G401 (cell line): Measurements from ENCODE around the gene SMIM8. TPM values are rescaled to one million over a fixed set of nuclear protein-coding genes. Genes with fewer than 3 reads are reported as not detected.

Source experiments
- DNase-seq: peaks from one replicate; pipeline ENCODE4 v3.0.0-alpha.2; 2015; ENCODE audit warnings: low spot score
- in situ Hi-C: cut with HindIII; loops from 2 replicates; pipeline ENCODE4 v1.10.0; 2016; ENCODE audit warnings: low sequenced_read_pairs, mixed read lengths
- total RNA-seq: library from RNA; depleted of rRNA; stranded (reverse); fragments of >200 nt; shearing (Covaris generic); gene quantifications from 2 replicates; pipeline ENCODE4 v1.2.3, GENCODE V29; 2014

SMIM8 gene
- total RNA-seq, 1 experiment from 2014 or later, result 9.0 TPM

DNA sequence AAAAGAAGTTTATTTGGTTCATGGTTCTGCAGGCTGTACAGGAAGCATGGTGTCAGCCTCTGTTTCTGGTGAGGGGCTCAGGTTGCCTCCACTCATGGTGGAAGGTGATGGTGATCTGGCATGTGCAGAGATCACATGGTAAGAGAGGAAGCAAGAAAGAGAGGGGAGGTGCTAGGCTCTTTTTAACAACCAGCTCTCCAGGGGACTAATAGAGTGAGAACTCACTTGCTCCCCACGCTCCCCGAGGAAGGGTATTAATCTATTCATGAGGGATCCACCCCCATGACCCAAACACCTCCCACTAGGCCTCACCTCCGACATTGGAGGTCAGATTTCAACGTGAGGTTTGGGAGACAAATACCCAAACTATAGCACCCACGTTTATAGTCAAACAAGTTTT, 10.6 kb downstream of the SMIM8 start:
- in situ Hi-C loops, result no loop called here
- DNase-seq, result no peak

DNA sequence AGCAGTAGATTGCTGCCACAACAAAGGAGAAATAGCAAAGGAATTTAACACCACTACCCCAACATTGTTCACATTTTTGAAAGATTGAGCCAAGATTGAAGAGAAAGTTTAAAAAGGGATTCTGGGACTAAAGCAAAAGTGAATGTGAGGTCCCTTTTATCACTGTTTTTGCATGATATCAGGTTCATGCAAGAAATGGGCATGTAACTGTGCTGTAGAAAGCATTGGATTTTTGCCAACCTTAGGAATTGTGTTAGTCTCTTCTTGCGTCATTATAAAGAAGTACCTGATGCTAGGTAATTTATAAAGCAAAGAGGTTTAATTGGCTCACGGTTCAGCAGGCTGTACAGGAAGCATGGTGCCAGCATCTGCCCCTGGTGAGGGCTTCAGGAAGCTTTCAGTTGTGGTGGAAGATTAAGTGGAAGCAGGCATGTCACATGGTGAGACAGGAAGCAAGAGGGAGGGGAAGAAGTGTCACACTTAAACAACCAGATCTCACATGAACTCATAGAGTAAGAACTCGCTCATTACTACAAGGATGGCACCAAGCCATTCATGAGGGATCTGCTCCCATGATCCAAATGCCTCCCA, 11.3 kb downstream of the SMIM8 start:
- no peak for DNase-seq
- in situ Hi-C loops, result no loop called here

DNA sequence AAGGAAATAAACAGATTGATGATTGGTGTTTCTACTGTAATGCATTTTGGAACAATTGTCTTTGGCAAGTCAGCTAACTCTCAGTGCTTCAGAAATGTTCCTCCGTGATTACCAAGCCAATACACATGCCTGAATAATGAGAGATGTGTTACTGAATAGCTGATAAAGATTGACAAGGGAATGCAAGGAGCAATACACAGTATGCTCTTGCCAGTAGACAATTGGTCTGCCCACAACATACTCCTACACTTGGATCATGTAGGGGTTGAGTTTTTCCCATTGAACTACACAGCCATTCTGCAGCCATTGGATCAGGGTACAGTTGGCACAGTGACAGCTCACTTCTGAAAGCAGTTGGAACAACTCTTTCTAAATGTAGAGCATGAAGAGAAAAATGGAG, 12.3 kb downstream of the SMIM8 start:
- no peak for DNase-seq
- in situ Hi-C loops, result no loop called here

DNA sequence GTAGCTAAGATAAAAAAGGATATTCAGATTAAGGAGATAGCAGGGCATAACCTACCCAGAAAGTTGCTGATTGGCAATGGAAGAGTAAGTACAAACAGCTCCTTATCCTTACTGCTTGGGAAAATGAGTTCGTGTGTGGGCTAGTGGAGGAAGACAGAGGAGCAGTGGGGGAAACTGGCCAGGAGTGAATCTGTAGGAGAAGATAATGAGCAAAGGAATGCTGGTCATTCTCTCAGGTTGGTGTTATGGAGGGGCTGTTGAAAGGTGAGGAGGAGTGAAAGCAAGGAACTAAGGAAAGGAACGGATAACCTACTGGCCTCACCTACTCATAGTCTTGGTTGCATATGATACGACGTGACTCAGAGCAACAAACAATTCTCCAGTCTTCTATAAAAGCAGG, 14.0 kb downstream of the SMIM8 start:
- in situ Hi-C loops, result no loop called here
- no peak for DNase-seq

DNA sequence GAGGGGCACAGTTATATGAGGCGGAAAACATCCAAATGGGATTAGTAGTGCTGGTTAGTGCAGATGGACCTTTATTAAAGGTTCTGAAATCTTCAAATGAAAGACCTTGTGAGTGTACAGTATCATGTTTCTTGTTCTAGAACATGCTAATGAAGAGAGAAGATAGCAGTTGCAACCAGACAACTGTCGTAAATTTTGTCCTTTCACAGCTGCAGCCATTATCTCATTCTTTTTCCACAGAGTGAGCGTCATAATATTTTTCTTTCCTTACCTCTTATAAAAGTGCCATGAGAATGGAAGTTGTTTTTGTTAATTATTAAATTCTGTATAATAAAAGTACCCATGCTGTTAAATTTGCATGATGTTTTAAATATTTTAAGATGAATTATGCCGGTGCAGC, 17.8 kb downstream of the SMIM8 start:
- in situ Hi-C loops, result no loop called here
- no peak for DNase-seq

DNA sequence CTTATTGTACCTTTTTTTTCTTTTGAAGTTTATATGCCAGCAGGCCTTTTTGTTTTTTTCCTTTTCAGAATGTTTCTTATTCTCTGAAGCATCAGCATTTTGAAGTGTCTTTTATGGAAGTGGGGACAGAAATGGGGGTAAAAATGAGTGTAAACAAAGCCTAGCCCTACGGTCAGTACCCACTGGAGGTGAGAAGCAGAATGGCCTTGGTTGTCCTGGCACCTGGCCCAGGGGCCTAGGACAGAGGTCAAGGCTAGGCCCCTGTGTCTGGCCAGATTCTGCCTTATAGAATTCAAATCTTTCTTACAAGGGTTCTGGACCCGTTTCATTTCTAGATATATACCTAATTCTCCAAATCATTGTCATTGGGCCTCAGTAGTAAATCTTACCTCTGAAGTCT, 18.8 kb downstream of the SMIM8 start:
- in situ Hi-C loops, result no loop called here
- no peak for DNase-seq

DNA sequence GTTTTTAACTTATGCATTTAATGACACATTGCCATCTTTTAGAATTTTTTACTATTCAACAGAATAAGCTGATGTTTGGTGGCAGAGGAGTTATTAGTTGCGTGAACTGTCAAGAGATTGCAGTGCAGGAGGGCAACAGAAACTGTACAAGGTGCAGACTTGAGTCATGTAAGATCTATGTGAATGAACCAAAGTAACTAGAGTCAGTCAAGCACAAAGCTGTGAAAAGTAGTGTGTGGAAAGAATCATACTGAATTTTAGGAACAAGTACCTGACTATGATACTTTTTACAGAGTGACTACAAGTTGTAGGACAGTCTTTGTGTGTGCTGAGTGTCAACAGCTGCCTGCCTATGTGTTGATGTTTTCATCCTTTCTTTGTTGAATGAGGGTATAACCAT, 19.5 kb downstream of the SMIM8 start:
- no peak for DNase-seq
- in situ Hi-C loops, result no loop called here

DNA sequence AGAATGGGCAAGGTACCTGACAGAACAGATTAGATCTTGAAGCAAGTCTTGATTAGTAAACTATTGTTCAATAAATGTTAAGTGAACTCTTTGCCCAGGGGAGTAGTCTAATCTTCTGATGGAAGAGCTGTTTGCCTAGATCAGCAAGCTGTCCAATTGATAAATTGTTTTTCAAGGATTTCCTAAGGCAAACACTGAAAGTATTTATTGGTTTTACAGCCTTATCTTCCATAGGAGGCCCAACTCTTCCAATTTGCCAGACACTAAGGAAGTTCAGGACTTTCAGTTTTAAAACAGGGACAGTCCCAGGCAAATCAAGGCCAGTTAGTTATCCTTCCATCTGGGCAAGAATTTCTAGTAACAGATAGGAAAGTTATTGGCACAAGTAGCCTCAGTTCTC, 20.4 kb downstream of the SMIM8 start:
- DNase-seq, result no peak
- in situ Hi-C loops, result no loop called here

DNA sequence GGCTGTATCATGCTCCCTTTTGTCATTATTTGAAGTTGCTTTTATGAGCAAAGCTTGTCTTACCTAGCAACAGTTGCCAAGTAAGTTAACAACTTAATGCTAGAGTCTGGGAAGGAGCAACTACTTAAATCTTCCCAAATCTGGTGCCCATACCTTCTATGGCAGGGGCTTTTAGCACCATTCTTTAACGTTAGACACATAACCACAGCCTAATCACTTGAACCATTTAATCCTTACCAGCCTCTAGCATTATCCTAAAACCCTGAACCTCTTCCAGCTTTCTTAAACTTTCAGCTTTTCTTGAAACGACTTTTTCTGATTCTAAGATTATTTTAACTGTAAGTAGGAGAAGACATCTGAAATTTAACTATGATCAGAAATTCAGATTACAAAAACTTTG, 22.3 kb downstream of the SMIM8 start, which contains the start of gene C6orf163:
TSS of gene C6orf163 (plus strand) at position 83 of the 400 bp plus-strand sequence. CDS start at position 370, 287 bp downstream.
- in situ Hi-C loops, result no loop called here
- DNase-seq, result no peak

DNA sequence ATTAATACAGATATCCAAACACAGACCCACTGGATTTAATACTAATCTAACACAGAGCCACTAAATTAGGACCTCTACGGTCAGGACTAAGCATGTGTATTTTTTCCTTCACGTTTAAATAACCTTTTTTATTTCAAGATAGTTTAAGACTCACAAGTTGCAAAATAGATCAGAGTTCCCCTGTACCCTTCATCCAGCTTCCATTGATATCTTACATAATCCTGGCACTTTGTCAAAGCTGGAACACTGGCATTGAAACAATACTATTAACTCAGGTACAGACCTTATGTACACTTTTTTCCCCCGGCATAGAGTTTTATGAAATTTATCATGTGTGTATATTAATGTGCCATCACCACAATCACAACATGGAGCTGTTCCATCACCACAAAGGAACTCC, 24.3 kb downstream of the SMIM8 start:
- in situ Hi-C loops, result no loop called here
- DNase-seq, result no peak

DNA sequence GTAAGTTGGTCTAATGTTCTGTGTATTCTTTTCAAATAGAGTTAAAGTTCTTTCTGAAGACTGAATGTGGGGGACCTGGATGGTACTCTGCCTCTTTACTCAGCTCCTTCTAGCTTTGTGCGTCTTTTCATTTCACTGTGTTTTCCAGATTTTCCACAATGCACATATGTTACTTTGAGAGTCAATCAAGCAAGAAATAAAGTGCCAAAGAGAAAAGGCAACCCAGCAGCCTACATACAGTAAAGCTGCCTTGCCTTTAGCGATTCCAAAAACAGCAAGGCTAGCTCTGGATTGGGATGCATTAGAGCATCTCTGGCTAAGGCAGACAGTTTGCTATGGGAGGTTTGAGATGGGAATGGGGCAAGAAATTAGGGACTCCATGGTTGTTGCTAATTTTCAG, 27.5 kb downstream of the SMIM8 start:
- in situ Hi-C loops, result no loop called here
- no peak for DNase-seq

DNA sequence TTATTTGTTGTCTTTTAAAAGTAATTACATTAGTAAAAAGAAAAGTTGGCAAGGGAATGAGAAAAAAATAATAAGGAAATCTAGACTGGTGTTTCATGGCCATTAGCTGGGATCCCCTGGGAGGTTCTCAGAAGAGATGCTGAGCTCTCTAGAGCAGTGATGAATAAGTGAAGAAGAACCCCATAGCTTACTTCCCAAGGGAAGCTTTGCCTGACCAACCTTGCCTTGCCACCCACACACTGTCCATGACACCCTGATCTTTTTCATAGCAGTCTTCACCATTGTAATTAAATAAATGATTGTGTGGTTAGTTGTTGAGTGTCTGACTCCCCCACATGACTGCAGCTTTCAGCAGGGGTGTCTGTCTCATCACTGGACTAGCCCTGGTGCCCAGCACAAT, 28.1 kb downstream of the SMIM8 start:
- in situ Hi-C loops, result no loop called here

DNA sequence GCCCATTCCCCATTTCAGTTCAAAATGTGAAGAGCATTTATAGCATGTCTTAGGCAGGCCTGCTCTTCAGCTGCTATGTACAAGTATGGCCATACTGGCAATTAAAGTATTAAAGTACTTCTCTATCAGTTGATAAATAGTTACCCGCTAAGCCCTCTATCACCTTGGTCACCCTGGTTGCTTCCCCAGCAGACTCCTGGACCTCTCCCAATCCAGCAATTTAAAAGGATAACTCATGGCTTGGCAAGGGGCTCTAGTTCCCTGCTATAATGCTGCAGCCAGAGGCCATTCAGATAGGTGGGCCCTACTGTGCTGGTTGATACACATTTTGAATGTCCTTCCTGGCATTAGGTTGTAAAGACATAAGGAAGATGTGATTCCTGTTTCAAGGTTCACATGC, 29.2 kb downstream of the SMIM8 start:
- DNase-seq, result no peak
- in situ Hi-C loops, result no loop called here

More for the DNA sequence above, 28.1 kb downstream of the SMIM8 start:
- no peak for DNase-seq

DNA sequence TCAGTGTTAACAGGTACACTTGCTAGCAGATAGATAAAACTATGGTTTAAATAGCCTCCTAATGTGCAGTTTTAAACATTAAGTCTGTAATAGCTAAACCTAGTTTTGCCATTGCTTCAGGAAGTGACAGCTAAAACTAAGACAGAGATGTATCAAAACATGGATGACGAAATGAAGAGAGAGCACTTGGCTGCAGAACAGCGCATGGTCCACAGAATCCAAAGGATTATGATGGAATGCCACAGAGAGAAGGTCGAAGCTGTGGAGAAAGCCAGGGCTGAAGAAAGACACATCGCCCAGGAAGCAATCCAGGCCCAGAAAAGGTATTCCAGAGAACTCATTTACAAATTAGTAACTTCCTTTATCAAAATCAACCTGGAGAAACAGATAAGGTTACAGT, 33.8 kb downstream of the SMIM8 start:
- in situ Hi-C loops, result no loop called here
- DNase-seq, result no peak

DNA sequence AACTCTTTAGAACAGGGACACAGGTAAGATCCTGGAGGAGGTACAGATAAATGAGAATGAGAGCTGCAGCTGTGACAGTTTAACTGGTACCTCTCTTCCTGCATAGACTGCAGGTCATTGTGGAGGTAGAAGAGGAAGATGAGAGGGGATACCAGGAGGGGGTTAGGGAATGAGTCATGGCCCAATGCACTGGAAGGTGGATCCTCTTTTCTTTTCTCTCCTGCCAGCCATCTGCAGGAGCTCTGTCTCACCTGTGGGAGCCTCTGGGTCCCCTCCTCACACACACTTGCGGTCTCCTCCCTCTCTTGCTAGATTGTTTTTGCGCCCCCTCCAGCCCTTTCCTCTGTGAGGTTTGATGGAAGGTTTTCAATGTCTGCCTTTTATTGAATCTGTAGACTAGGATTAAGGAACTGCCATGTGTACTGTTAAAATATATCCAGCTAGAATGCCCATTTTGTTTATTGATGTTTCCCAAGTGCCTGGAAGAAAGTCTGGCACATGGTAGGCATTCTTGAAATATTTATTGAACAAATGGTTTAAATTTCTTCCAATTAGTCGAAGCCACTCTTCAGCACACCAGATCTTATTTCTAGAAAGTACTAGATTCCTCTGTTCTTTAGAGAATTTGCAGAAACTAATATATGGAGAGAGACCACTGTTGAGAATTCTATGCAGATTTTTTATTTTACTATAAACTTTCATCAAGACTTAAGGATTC, 35.2 kb downstream of the SMIM8 start:
- in situ Hi-C loops, result no loop called here
- no peak for DNase-seq

DNA sequence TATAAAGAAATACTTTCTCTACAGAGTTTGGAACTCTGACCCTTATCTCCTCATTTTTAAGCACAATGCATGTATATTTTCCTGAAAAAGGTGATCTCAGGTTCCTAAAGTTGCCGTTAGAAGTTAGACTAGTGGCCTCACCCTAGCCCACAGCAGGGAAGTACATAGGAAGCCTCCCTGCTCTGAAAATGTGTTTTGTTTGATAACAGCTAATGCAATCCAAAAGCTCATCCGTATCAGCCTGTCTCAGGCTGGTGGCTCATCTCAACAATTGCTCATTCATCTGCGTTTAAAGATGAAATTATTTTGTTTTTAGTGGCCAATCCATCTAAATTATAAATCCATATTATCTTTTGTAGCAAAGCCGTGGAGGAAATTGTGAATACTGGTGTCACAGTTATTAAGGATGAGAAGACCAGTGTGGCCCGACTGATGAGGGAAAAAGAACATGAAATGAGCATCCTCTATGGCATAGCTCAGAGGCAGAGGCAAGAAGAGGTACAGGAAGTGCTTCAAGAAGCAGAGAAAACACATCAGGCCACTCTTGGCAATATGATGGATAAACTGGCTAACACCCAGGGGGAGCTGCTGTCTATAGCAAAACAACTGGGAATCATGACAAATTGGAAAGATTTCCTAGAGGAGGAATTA, 42.3 kb downstream of the SMIM8 start:
- in situ Hi-C loops, result no loop called here
- DNase-seq, result no peak

DNA sequence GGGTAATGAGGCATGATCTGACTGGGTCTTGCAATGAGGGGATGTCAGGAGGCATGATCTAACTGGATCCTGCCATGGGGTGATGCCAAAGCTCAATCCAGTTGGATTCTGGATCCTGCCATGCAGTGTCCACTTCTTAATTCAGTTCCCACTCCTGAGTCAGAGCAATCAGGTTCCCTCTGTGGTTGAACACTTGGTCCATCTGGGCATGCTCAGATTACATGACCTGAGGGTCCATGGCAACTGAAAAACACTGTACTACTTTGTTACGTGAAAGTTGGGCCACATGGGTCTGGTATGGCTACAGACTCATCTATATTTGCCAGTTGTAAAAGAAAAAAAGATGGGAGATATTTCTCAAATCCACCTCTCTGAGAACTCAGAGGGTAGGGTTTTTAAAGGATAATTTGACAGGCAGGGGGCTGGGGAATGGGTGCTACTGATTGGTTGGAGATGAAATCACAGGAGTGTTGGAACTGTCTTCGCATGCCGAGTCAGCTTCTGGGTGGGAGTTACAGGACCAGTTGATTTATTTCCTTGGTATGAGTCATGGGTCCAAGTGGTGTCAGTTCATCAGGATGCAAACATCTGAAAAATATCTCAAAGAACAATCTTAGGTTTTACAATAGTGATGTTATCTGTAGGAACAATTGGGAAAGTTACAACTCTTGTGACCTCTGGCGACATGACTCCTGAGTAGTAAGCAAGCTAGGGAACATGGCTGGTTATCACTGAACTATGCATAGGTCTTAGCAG, 43.9 kb downstream of the SMIM8 start:
- DNase-seq, result no peak
- in situ Hi-C loops, result no loop called here

DNA sequence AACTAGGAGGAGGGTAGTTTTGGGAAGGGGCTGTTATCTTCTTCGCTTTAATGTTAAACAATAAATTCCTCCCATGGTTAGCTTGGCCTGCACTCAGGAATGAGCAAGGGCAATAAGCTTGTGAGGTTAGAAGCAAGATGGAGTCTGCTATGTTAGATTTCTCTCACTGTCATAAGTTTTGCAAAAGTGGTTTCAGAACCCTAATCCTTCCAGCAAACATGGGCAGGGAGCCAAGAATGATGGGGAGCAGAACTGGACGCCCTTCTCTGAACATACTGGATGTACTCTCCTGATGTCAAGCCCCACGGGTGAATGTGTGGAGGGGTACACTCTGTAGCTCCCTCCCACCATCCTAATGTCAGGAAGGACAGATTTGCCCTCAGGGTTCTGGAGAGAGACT, 44.5 kb downstream of the SMIM8 start:
- no peak for DNase-seq
- in situ Hi-C loops, result no loop called here

DNA sequence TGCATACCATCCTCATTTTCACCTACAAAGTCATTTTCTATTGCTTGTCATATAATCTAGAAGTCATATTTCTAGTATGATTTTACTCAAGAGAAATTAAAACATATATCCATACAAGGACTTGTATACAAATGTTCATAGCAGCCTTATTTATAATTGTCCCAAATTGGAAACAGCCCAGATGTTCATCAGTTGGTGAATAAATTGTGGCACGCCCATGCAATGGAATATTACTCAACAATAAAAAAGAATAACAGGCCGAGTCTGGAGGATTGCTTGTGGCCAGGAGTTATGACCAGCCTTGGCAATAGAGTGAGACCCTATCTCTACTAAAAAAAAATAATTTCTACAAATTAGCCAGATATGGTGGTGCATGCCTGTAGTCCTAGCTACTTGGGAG, 51.0 kb downstream of the SMIM8 start:
- in situ Hi-C loops, result no loop called here
- no peak for DNase-seq

DNA sequence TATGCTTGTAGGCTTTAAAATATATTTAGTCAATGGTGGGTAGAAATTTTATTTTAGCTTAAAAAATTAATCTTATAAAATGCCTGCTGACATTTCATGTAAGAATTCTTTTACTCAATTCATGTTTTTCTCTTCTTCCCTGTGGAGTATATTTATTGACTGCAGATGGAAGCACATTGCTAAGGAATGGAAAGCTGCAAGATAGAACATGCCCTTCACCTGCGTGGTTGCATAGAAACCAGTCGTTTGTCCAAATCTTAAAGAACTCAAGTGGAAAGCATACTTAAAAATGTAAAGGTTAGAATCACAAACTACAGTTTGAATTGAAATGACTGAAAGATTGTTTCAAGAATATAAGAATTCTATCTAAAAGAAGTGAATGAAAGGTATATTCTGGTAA, 52.9 kb downstream of the SMIM8 start:
- in situ Hi-C loops, result no loop called here
- no peak for DNase-seq
